CD8-positive, alpha-beta memory T cell (primary cell): ENCODE measurements around the gene C10orf62. TPM values are rescaled to one million over a fixed set of nuclear protein-coding genes. Genes with fewer than 3 reads are reported as not detected.
"Not testable (repeated sequence)": the region's sequence is repeated elsewhere in the genome, so short reads cannot be mapped to it uniquely, and the experiment has no call there.

Source experiments
- CTCF ChIA-PET: fragments of 350-600 bp; sonication (Branson Sonifier 250); formaldehyde crosslinking; loops from one replicate; lab custom pipeline; 2021; ENCODE audit warnings: antibody characterized with exemption; lab: Charles Lee
- POLR2A ChIA-PET: fragments of 350-600 bp; sonication (Branson Sonifier 250); formaldehyde crosslinking; loops from one replicate; lab custom pipeline; 2021; ENCODE audit warnings: antibody characterized with exemption; lab: Charles Lee
- DNase-seq, 5 donors: peaks; one replicate each; pipeline versions ENCODE4 v3.0.0 to v3.0.0-alpha.2; 2020 to 2022; ENCODE audit warnings: mixed read lengths in 1 of 5
- H3K27ac ChIP-seq: one replicate; pipeline ENCODE4 v1.7.0; 2013; ENCODE audit warnings: low read depth, mild to moderate bottlenecking, low read length, moderate library complexity
- H3K27me3 ChIP-seq: 2 replicates; pipeline ENCODE4 v1.7.0; 2013; ENCODE audit warnings: low read length, mild to moderate bottlenecking; ENCODE audit not compliant: insufficient read depth, poor library complexity, severe bottlenecking
- H3K36me3 ChIP-seq: 2 replicates; pipeline ENCODE4 v1.7.0; 2013; ENCODE audit warnings: mild to moderate bottlenecking, low read length, moderate library complexity; ENCODE audit not compliant: insufficient read depth
- H3K4me1 ChIP-seq: 2 replicates; pipeline ENCODE4 v1.7.0; 2013; ENCODE audit warnings: mild to moderate bottlenecking, low read length, moderate library complexity; ENCODE audit not compliant: insufficient read depth
- H3K4me3 ChIP-seq: 2 replicates; pipeline ENCODE4 v1.7.0; 2013; ENCODE audit warnings: mild to moderate bottlenecking, low read length
- H3K9me3 ChIP-seq: 2 replicates; pipeline ENCODE4 v1.7.0; 2013; ENCODE audit warnings: mild to moderate bottlenecking, low read length
- H3K27ac Mint-ChIP-seq, 8 donors: one replicate each; pipeline ENCODE4 v1.8.0; 2020 to 2021; ENCODE audit warnings: mixed read lengths in 8 of 8, mild to moderate bottlenecking in 6 of 8, inconsistent platforms in 3 of 8, moderate library complexity in 3 of 8
- H3K27me3 Mint-ChIP-seq, 2 donors: one replicate each; pipeline ENCODE4 v1.8.0; 2020 to 2021; ENCODE audit warnings: mixed read lengths in 2 of 2, mild to moderate bottlenecking in 1 of 2, moderate library complexity in 1 of 2
- H3K36me3 Mint-ChIP-seq, 3 donors: one replicate each; pipeline ENCODE4 v1.8.0; 2020 to 2021; ENCODE audit warnings: mixed read lengths in 3 of 3, inconsistent platforms in 1 of 3, mild to moderate bottlenecking in 1 of 3
- H3K4me1 Mint-ChIP-seq, 3 donors: one replicate each; pipeline ENCODE4 v1.8.0; 2020 to 2021; ENCODE audit warnings: mixed read lengths in 3 of 3, inconsistent platforms in 1 of 3, mild to moderate bottlenecking in 1 of 3
- H3K4me3 Mint-ChIP-seq, 7 donors: one replicate each; pipeline ENCODE4 v1.8.0; 2020 to 2021; ENCODE audit warnings: mixed read lengths in 7 of 7, mild to moderate bottlenecking in 6 of 7, moderate library complexity in 4 of 7, inconsistent platforms in 2 of 7
- H3K9me3 Mint-ChIP-seq, 5 donors: one replicate each; pipeline ENCODE4 v1.8.0; 2020 to 2022; ENCODE audit warnings: mixed read lengths in 5 of 5, mild to moderate bottlenecking in 3 of 5, moderate library complexity in 2 of 5, inconsistent platforms in 1 of 5
- polyA plus RNA-seq: library from polyadenylated mRNA; unstranded; fragments of 300-500 nt; fragmentation: Illumina TruSeq; gene quantifications from one replicate; pipeline ENCODE4 v1.2.3, GENCODE V29; 2021
- total RNA-seq, 2 experiments: library from RNA; stranded (reverse); gene quantifications; one replicate each; pipeline ENCODE4 v1.2.3, GENCODE V29; 2021

C10orf62 gene
- total and polyA plus RNA-seq, 3 experiments from 2014 or later: not detected

DNA sequence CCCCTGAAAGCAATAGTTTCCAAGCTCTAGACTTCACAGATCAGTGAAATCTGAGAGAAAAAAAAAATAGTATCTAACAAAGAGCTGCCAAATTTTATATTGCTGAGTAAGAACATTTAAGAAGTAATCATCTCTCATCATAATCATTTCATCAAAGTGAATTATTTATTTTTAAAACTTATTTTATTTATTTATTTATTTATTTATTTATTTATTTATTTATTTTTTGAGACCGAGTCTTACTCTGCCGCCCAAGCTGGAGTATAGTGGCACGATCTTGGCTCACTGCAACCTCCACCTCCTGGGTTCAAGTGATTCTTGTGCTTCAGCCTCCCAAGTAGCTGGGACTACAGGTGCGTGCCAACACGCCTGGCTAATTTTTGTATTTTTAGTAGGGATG lies 13.0 kb upstream of the C10orf62 start:
- H3K9me3 ChIP-seq, H3K4me3 ChIP-seq, H3K27ac ChIP-seq, DNase-seq, H3K36me3 Mint-ChIP-seq, H3K4me1 Mint-ChIP-seq, H3K4me1 ChIP-seq, H3K36me3 ChIP-seq, H3K27ac Mint-ChIP-seq, H3K4me3 Mint-ChIP-seq, H3K27me3 Mint-ChIP-seq, H3K27me3 ChIP-seq, H3K9me3 Mint-ChIP-seq: not testable (repeated sequence)
- POLR2A ChIA-PET: interaction anchor here (0.8 kb wide), 1 partner anchor 8 kb away, joined by 3 read pairs; no protein-coding TSS in a partner anchor
- CTCF ChIA-PET: interaction anchor here (0.9 kb wide), 1 partner anchor 10 kb away, joined by 3 read pairs; no protein-coding TSS in a partner anchor

DNA sequence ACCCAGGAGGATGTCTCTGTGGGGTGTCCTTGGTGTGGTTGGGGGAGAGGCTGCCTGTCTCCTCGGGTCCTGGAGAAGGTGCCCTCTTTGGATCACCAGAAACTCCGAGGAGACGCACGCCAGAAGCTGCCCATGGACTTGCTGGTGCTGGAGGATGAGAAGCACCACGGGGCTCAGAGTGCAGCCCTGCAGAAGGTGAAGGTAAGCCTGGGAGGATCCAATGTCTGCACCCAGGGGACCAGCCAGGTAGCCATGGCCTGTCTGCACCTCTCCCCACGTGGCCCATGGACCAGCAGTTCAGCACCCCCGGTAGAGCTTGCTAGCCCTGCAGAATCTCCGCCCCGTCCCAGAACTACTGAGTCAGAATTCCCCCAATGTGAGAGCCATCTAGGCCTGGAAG lies 11.8 kb upstream of the C10orf62 start:
- ChIA-PET POLR2A (interaction anchor here (0.6 kb wide), 1 partner anchor 8 kb away, joined by 3 read pairs; no protein-coding TSS in a partner anchor), CTCF (no interaction called here)
- Histone ChIP-seq H3K27me3 (no peaks in the 10 kb centered on the region), H3K4me1 (no peaks in the 10 kb centered on the region), H3K27ac (no peak overlapping the region), H3K4me3 (no peak overlapping the region), H3K36me3 (no peaks in the 10 kb centered on the region), H3K9me3 (no peaks in the 10 kb centered on the region)
- no peaks in the 10 kb centered on the region for H3K9me3 Mint-ChIP-seq
- H3K4me1 Mint-ChIP-seq: no peaks in the 10 kb centered on the region
- no peak for DNase-seq
- H3K27me3 Mint-ChIP-seq: peaks cover 0 to 5% of the 10 kb centered on the region in 2 donors
- H3K27ac Mint-ChIP-seq: no peak overlapping the region
- no peak overlapping the region for H3K4me3 Mint-ChIP-seq
- H3K36me3 Mint-ChIP-seq: no peaks in the 10 kb centered on the region

DNA sequence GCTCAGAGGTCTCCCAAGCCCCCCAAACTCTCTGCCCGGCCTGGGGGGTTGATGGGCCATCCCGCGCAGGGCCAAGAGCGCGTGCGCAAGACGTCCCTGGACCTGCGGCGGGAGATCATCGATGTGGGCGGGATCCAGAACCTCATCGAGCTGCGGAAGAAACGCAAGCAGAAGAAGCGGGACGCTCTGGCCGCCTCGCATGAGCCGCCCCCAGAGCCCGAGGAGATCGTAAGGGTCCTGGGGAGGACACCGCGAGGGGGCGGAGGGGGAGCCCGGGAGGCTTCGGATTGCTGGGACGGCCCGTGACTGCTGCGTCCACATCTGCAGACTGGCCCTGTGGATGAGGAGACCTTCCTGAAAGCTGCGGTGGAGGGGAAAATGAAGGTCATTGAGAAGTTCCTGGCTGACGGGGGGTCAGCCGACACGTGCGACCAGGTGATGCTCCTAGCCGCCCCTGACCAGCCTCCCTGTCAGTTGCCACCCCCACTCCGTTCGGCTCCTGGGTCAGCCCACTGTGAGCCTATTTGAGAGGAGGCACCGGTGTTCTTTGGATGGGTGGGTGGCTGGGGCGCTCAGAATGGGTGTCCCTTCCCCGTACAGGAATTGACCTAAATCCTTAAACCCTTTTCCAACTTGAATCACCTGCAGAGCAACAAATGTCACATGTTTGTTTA lies 11.2 kb upstream of the C10orf62 start:
- Histone ChIP-seq H3K4me3 (no peak overlapping the region), H3K27ac (no peak overlapping the region), H3K9me3 (no peaks in the 10 kb centered on the region), H3K36me3 (no peaks in the 10 kb centered on the region), H3K4me1 (no peaks in the 10 kb centered on the region), H3K27me3 (no peaks in the 10 kb centered on the region)
- Mint-ChIP-seq H3K4me1 (no peaks in the 10 kb centered on the region), H3K27me3 (peaks cover 0 to 5% of the 10 kb centered on the region in 2 donors), H3K9me3 (no peaks in the 10 kb centered on the region), H3K27ac (no peak overlapping the region), H3K36me3 (no peaks in the 10 kb centered on the region), H3K4me3 (no peak overlapping the region)
- POLR2A ChIA-PET: interaction anchor here (0.6 kb wide), 1 partner anchor 9 kb away, joined by 3 read pairs; no protein-coding TSS in a partner anchor
- no peak for DNase-seq
- CTCF ChIA-PET: no interaction called here

DNA sequence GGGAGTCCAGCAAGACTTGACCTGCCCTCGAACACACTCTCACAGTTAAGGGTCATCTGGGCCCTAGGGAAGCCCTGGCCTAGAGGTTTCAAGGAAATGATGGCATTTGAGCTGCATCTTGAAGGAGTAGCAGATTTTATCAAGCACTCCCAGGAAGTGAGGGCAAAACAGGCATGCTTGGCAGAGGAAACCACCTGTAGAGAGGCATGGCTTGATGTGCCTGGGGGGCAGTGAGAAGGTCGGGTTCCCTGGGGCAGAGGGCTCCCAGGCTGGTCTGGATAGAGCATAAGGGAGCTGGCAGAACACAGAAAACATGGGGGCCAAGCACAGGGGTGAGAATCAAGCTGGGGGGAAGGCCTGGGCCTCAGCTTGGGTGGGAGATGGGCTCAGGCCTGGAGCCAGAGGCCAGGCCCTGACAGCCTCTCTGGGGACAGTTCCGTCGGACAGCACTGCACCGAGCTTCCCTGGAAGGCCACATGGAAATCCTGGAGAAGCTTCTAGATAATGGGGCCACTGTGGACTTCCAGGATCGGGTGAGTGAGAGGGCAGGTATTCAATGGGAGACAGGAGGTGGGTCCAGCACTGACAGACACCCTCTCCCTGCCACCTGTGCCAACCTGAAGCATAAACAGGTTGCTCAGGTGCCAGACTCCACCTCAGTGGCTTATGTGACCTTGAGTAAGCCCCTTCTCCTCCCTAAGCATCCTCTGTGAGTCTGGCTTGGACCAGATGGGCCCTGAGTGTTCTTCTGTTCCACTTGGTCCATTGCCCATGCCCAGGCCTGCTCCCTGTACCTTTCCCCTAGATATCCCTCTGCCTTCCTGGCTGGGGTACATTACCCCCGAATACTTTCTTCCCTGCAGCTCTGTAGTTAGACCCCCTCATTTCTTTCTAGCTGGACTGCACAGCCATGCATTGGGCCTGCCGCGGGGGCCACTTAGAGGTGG lies 8.8 kb upstream of the C10orf62 start:
- Histone ChIP-seq H3K36me3 (no peaks in the 10 kb centered on the region), H3K27ac (no peak overlapping the region), H3K4me1 (no peaks in the 10 kb centered on the region), H3K9me3 (no peaks in the 10 kb centered on the region), H3K27me3 (no peaks in the 10 kb centered on the region), H3K4me3 (no peak overlapping the region)
- Mint-ChIP-seq H3K27ac (no peak overlapping the region), H3K4me3 (no peak overlapping the region), H3K36me3 (no peaks in the 10 kb centered on the region), H3K4me1 (no peaks in the 10 kb centered on the region), H3K9me3 (no peaks in the 10 kb centered on the region), H3K27me3 (peaks cover 0 to 5% of the 10 kb centered on the region in 2 donors)
- no peak for DNase-seq
- CTCF ChIA-PET: interaction anchor here (2.0 kb wide), 1 partner anchor 8 kb away, joined by 7 read pairs; the partner anchor contains the start of gene ANKRD2
- POLR2A ChIA-PET: no interaction called here

DNA sequence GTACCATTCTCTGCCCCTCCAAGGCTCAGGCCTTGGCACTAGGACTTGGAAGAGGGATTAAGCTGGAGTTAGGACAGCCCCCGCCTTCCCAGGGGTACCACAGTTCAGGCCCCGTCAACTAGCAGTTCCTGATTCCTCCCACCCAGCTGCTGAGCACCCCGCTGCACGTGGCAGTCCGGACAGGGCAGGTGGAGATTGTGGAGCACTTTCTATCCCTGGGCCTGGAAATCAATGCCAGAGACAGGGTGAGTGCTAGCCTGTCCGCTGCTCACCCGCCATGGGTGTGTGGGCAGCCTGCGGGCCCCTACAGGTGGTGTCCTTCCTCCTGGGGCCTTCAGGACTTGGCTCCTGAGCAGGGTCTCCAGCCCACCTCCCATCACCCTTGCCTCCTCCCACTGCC lies 7.4 kb upstream of the C10orf62 start:
- H3K9me3 Mint-ChIP-seq: no peaks in the 10 kb centered on the region
- H3K36me3 ChIP-seq: no peaks in the 10 kb centered on the region
- H3K27me3 Mint-ChIP-seq: peaks cover 0 to 5% of the 10 kb centered on the region in 2 donors
- no peak overlapping the region for H3K4me3 ChIP-seq
- no peak overlapping the region for H3K27ac ChIP-seq
- H3K36me3 Mint-ChIP-seq: no peaks in the 10 kb centered on the region
- no peak for DNase-seq
- no peaks in the 10 kb centered on the region for H3K27me3 ChIP-seq
- no peaks in the 10 kb centered on the region for H3K9me3 ChIP-seq
- CTCF ChIA-PET: no interaction called here
- no peaks in the 10 kb centered on the region for H3K4me1 Mint-ChIP-seq
- H3K27ac Mint-ChIP-seq: no peak overlapping the region
- no peaks in the 10 kb centered on the region for H3K4me1 ChIP-seq
- POLR2A ChIA-PET: no interaction called here
- no peak overlapping the region for H3K4me3 Mint-ChIP-seq

DNA sequence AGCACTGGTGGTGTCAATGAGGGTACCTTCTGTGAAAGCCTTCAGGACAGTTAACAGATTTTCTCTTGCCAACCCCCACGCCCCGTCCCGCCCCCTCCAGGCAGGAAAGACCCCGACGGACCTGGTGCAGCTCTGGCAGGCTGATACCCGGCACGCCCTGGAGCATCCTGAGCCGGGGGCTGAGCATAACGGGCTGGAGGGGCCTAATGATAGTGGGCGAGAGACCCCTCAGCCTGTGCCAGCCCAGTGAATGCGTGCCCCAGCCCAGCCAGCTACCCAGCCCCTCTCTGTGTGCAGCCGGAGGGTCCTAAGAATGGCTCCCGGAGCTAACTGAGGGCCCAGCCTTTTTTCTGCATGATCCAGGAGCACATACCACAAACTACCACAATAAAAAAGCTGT lies 6.0 kb upstream of the C10orf62 start:
- DNase-seq: no peak
- Histone ChIP-seq H3K4me3 (no peak overlapping the region), H3K27me3 (no peaks in the 10 kb centered on the region), H3K27ac (no peak overlapping the region), H3K36me3 (no peaks in the 10 kb centered on the region), H3K4me1 (no peaks in the 10 kb centered on the region), H3K9me3 (no peaks in the 10 kb centered on the region)
- ChIA-PET CTCF (interaction anchor here (1.2 kb wide), 1 partner anchor 11 kb away, joined by 6 read pairs; the partner anchor contains the start of gene ANKRD2), POLR2A (no interaction called here)
- Mint-ChIP-seq H3K4me3 (no peak overlapping the region), H3K9me3 (no peaks in the 10 kb centered on the region), H3K27me3 (peaks cover 0 to 5% of the 10 kb centered on the region in 2 donors), H3K4me1 (no peaks in the 10 kb centered on the region), H3K27ac (peak overlapping the region in 1 of 8 donors; percentile 78), H3K36me3 (no peaks in the 10 kb centered on the region)

DNA sequence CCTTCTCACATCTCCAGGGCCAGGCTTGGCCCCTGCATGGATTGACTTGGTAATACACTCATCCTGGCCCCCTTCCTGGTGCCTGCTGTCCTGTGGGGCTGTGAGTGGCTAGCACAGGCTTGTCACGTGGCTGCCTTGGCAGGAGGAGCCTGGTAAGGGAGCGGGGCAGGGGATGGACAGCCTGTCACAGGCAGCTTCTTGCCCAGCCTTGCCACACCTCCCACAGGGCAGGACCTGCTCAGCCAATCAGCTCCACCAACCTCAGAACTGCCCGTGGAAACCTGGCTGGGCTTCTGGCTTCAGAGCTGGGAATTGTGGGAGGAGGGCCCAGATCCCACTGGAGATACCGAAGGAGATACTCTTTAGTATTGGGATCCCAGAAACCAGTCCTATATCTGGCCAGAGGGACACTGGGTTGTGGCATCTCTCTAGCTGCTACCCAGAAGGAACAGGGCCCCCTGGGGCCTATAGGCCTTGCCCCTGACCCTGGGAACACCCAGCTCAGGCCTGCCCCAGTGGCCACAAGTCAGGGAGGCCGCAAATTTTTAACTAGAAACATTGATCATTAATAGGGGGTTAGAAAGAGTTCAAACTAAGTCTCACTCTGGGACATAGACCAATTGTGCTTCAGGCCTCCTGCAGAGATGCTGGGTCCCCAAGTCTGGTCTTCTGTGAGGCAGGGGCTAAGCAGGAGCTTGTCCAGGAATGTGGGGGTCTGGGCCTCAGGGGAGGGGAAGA lies 5.3 kb upstream of the C10orf62 start, which contains the start of gene HOGA1:
HOGA1 (plus strand) TSS at position 330 of the 738 bp plus-strand sequence; CDS start at position 645, 315 bp downstream.
- Mint-ChIP-seq H3K9me3 (no peaks in the 10 kb centered on the region), H3K27ac (peak within 1 kb of the TSS in 3 of 8 donors; percentile 60 to 78 (median 61)), H3K27me3 (no peaks in the 10 kb centered on the region), H3K36me3 (no peaks in the 10 kb centered on the region), H3K4me1 (no peaks in the 10 kb centered on the region), H3K4me3 (no peak within 1 kb of the TSS)
- ChIA-PET POLR2A (interaction anchor here (1.1 kb wide), 1 partner anchor 8 kb away, joined by 3 read pairs; no protein-coding TSS in a partner anchor), CTCF (interaction anchor here (1.2 kb wide), 1 partner anchor 12 kb away, joined by 6 read pairs; the partner anchor contains the start of gene ANKRD2)
- Histone ChIP-seq H3K27ac (no peak within 1 kb of the TSS), H3K4me3 (no peak within 1 kb of the TSS), H3K4me1 (no peaks in the 10 kb centered on the region), H3K36me3 (no peaks in the 10 kb centered on the region), H3K27me3 (no peaks in the 10 kb centered on the region), H3K9me3 (no peaks in the 10 kb centered on the region)
- no peak for DNase-seq
